Fibroblast of skin of scalp (primary cell): ENCODE data around the gene ZC3H12D.

Source experiments
- DNase-seq: peaks from one replicate; pipeline ENCODE4 v3.0.0-alpha.2; 2013

ZC3H12D gene

GRCh38 chr6:149441740-149442139 lies 43.1 kb downstream of the ZC3H12D start:
- no peak for DNase-seq

DNA sequence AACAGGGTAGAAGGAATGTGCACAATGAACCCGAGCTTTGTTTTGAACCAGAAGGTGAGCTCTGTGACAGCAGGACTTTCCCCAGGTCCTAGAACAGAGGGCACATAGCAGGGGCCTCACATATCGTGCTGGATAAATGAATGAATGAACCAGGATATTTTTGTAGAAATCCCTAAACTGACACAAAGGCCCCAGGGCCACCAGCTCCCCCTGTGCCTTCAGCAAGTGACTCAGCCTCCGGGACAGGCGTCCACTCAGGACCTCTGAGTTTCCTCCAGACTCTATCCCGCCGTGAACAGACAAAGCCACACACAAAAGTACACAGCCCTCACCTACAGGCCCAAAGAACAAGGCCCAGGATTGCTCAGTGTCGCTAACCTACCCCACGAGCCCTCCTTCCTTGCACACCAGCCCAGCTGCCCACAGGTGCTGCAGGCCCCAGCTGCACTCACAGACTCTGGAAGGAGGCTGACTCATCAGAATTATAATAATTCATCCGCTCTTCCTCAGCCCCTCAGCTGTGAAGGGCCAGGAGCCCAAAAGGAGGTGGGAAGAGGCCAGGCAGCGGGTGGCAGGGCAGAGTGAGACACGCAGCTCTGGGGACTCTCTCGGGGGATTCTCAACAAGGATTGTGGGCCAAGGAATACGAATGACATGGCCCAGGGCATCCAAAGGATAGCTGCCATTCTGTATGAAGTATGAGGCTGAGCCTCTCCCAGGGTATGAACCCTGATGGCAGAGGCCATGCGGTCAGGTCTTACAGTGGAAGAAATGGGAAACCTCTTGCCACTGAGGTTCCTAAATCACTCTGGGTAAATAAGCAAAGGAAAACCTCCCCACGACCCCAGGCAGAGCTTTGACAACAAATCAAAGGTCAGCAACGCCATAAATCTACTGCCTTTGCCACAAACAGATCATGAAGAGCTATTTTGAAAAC lies 43.8 kb downstream of the ZC3H12D start:
- DNase-seq, result no peak

DNA sequence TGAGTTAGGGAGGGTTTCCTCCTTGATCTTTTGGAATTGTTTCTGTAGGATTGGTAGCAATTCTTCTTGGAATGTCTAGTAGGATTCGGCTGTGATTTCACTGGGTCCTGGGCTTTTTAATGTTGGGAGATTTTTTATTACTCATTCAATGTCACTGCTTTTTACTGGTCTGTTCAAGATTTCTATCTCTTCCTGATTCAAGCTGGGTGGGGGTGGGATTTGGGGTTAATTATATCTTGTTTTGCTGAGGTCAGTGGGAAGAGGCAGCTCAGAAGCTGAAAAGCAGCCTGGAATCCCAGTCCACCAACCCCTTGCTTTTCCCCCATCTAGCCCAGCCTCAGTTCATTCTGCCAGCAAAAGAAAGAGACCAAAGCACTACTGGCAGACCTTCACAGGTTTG lies 45.2 kb downstream of the ZC3H12D start:
- DNase-seq, result no peak

DNA sequence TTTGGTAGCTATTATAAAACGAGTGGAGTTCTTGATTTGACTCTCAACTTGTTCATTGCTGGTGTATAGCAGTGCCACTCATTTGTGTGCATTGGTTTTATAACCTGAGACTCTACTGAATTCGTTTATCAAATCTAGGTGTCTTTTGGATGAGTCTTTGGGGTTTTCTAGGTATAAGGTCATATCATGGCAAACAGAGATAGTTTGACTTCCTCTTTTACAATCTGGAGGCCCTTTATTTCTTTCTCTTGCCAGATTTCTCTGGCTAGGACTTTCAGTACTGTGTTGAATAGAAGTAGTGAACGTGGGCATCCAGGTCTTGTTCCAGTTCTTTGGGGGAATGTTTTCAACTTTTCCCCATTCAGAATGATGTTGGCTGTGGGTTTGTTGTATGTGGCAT lies 46.0 kb downstream of the ZC3H12D start:
- DNase-seq, result no peak

GRCh38 chr6:149437212-149437611 lies 47.6 kb downstream of the ZC3H12D start:
- no peak for DNase-seq

DNA sequence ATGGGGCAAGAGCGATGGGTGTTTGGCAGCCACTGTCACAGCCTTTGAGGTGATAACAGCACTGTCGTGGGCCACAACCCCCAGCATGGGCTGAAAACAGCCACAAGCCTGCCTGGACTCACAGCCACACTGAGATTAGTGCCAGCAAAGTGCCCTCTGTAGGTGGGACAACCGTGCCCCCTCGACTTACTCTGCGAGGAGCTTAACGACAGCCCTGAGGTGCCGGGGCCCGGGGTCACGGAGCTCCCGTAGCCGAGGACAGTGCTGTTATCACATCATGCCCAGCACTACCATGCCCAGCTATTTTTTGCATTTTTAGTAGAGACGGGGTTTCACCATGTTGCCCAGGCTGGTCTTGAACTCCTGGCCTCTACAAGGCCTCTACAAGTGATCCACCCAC lies 48.2 kb downstream of the ZC3H12D start:
- no peak for DNase-seq

GRCh38 chr6:149435919-149436586 lies 48.8 kb downstream of the ZC3H12D start:
- DNase-seq, result no peak

DNA sequence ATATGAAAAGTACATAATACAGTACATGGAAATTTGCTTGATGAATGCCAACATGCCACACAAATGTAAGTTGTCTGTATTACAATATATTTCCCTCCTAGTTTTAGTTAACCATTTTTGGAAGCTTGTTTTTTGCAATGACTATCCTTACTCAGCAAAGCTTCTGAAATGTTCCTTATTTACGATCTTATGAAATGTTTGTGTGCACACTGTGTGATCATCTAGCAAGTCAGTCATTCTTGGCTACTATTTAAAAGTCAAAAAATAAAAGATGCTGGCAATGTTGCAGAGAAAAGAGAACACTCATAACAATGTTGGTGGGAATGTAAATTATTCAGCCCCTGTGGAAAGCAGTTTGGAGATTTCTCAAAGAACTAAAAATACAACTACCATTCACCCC lies 50.9 kb downstream of the ZC3H12D start:
- DNase-seq, result no peak

GRCh38 chr6:149433405-149433804 lies 51.4 kb downstream of the ZC3H12D start:
- DNase-seq, result no peak

GRCh38 chr6:149431905-149432775 lies 52.7 kb downstream of the ZC3H12D start:
- DNase-seq, result peak; percentile 81

GRCh38 chr6:149429427-149430360 lies 55.1 kb downstream of the ZC3H12D start:
- DNase-seq, result no peak

- no peak for DNase-seq
Observed at GRCh38 chr6:149428606-149429005, 56.2 kb downstream of the ZC3H12D start.

- DNase-seq, result no peak
Observed at GRCh38 chr6:149425754-149426153, 59.1 kb downstream of the ZC3H12D start.

- DNase-seq, result no peak
Observed at GRCh38 chr6:149425224-149425623, 59.6 kb downstream of the ZC3H12D start.

GRCh38 chr6:149423964-149424440 lies 60.8 kb downstream of the ZC3H12D start:
- no peak for DNase-seq

DNA sequence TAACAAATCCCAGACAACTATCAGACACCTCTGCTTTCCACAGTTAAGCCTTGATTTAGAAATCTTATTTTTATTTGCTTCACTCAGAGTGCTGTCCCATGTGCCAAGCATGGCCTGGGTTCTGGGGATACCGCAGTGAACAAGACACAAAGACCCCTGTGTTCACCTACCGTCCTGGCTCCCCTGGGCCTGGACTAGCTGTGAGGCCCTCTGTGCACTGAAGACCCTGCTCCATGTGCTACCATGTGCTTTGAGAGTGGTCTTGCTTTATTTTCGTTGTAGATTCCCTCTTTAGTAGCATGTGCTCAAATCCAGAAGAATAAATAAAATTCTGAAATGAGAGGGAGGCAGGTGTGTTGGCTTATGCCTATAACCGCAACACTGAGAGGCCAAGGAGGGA lies 62.2 kb downstream of the ZC3H12D start:
- no peak for DNase-seq

DNA sequence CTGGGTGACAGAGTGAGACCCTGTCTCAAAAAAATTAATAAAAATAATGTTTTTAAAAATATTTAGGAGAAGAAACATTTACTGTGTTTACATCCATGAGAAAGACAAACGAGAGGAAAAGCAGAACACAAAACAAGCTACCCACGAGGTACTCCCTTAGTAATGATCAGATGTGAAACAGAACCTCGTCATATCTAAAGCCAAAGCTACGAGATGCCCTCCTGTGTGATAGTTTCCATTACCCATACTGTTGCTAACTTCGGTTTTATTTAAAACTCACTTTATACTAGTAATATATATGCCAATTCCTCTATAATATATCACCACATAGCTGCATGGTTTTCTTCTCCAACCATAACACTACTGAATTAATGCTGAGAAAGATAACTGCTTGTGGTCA lies 63.7 kb downstream of the ZC3H12D start:
- no peak for DNase-seq

DNA sequence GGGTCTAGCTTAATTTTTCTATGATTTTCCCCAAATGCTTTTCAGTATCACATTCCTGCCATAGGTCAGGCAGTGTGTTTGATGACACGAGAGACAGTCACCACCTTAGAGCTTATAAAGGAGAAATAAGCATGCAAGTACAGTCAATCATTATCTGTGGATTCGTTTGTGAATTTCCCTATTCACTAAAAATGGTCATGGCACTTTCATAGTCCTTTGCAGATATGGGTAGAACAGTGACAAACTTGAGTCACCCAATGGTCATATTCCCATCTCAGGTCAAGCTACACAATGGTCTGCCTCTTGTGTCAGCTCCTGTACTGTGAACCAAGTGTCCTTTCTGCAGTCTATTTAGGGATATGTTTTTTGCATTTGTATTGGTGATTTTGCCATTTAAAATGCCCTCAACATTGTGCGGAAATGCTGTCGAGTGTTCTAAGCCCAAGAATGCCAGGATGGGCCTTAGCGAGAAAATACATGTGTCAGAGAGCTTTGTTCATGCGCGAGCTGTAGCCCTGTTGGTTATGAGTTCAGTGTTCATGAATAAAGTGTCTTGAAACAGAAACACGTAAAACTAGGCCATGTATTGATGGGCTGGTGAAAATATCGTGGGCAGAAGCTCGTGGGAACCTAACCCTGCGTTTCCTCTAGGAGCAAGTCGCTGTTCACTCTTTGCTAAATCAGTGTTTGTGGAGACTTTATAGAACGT lies 65.0 kb downstream of the ZC3H12D start:
- DNase-seq, result no peak

DNA sequence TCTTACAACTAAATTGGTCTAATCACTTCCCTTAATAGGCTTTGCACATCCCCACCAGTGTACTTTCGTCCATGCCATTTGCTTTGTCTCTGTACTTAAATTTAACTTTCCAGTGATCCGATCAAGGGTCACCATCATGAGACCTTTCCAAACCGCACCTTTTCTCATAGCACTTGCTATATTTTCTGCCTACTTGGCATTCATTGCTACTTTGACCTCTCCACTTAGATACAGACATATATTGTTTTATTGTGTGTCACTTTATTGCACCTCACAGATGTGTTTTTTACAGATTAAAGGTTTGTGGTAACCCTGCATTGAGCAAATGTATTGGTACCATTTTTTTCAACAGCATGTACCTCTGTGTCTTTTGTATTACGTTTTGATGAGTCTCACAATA lies 70.0 kb downstream of the ZC3H12D start:
- no peak for DNase-seq

DNA sequence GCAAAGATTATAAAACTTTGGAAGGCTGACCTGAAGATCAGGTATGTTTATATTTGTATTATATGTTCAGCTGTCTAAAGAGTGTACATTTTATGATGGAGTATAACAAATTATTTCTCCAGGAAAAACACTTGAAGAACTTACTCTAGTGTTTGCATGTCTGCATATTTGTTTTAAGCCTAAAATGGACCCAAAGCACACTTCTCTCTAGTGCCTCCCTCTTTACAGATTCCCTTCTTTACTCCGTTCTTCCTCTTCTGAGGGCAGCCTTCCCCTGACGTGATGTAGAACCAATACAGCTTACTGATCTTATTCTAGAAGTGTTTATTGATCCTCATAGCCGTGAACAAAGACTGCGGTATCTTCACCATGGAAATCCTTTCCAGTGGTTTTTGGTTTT lies 70.8 kb downstream of the ZC3H12D start:
- DNase-seq, result no peak

GRCh38 chr6:149410557-149410956 lies 74.3 kb downstream of the ZC3H12D start:
- no peak for DNase-seq
